Body of pancreas (tissue), 4 donors: ENCODE results near the gene RAB17. TPM values are rescaled to one million over a fixed set of nuclear protein-coding genes. Genes with fewer than 3 reads are reported as not detected.

Experiments
- ATAC-seq: fragments of 150-250 bp; one replicate; pipeline ENCODE4 v1.9.1; 2016
- DNase-seq, 4 donors: peaks; one replicate each; pipeline ENCODE4 v3.0.0-alpha.2; 2019
- H3K27ac ChIP-seq, 4 donors: fragments of 200-600 bp; sonication (generic); 1 replicate in 3 of 4; 2 replicates in 1 of 4; pipeline versions ENCODE4 v1.5.1 to v1.6.1; 2016 to 2019; ENCODE audit warnings: mild to moderate bottlenecking in 1 of 4, mixed read lengths in 1 of 4, moderate library complexity in 1 of 4
- H3K27me3 ChIP-seq, 2 donors: fragments of 200-600 bp; sonication (generic); one replicate each; pipeline ENCODE4 v1.6.0; 2016; ENCODE audit warnings: mild to moderate bottlenecking in 1 of 2
- H3K36me3 ChIP-seq, 2 donors: fragments of 200-600 bp; sonication (generic); replicated peaks in 1 of 2; 2 replicates each; pipeline ENCODE4 v1.5.1; 2016; ENCODE audit warnings: low read depth in 2 of 2; ENCODE audit not compliant: insufficient read depth in 1 of 2
- H3K4me1 ChIP-seq: fragments of 200-600 bp; sonication (generic); one replicate; pipeline ENCODE4 v1.6.0; 2016
- H3K4me3 ChIP-seq, 2 donors: fragments of 200-600 bp; sonication (generic); 1 replicate in 1 of 2; 2 replicates in 1 of 2; pipeline ENCODE4 v1.5.1; 2016 to 2019
- H3K9me3 ChIP-seq, 3 donors: fragments of 200-600 bp; sonication (generic); 1 replicate in 2 of 3; 2 replicates in 1 of 3; pipeline ENCODE4 v1.5.1; 2016
- CTCF ChIP-seq, 7 experiments: fragments of 450-650 bp in 4 of 7; fragments of 200-600 bp in 3 of 7; sonication (generic) in 3 of 7; IDR thresholded peaks; one replicate each; pipeline ENCODE4 v1.5.1; 2016 to 2019; ENCODE audit warnings: antibody characterized with exemption in 7 of 7
- POLR2A ChIP-seq, 3 donors: fragments of 450-650 bp; IDR thresholded peaks; one replicate each; pipeline ENCODE4 v1.6.1; 2016; ENCODE audit warnings: antibody characterized with exemption in 3 of 3, mild to moderate bottlenecking in 2 of 3
- WGBS, 2 donors: methylation state at CpG; one replicate each; pipeline ENCODE4 v1.1.5; 2017; 5-methylcytosine and 5-hydroxymethylcytosine counted together
- intact Hi-C: fragments of 100-400 bp; cut with DNase I; formaldehyde crosslinking; loops from one replicate; pipeline ENCODE4 v1.15.1; 2023
- total RNA-seq, 2 donors: library from RNA; depleted of rRNA; stranded (reverse); fragments of >200 nt; gene quantifications; one replicate each; pipeline ENCODE4 v1.1.0, GENCODE V29; 2016

The RAB17 gene
- total RNA-seq, 2 donors from 2014 or later: 35.3 to 38.9 TPM

GRCh38 chr2:237569896-237570295 is 20.6 kb downstream of the RAB17 start:
- H3K27ac ChIP-seq: no peak overlapping the region
- TF ChIP-seq POLR2A (IDR thresholded peaks at IDR 0.05) (no peak), CTCF (IDR thresholded peaks at IDR 0.05) (no peak)
- intact Hi-C loops: loop anchor here (5.0 to 10.0 kb wide), 3 partner anchors 53 to 145 kb away; no protein-coding TSS in a partner anchor
- H3K27me3 ChIP-seq: no peaks in the 10 kb centered on the region
- 87 to 97% methylated on average over 3 of the region's 3 CpGs for WGBS, 2 donors
- H3K36me3 ChIP-seq: no peaks in the 10 kb centered on the region
- no peaks in the 10 kb centered on the region for H3K9me3 ChIP-seq
- DNase-seq: no peak
- no peak overlapping the region for H3K4me3 ChIP-seq
- peaks cover 13% of the 10 kb centered on the region for H3K4me1 ChIP-seq
- ATAC-seq: no peak

GRCh38 chr2:237569041-237569440 is 21.5 kb downstream of the RAB17 start:
- H3K27me3 ChIP-seq: no peaks in the 10 kb centered on the region
- H3K36me3 ChIP-seq: no peaks in the 10 kb centered on the region
- TF ChIP-seq CTCF (IDR thresholded peaks at IDR 0.05) (no peak), POLR2A (IDR thresholded peaks at IDR 0.05) (no peak)
- DNase-seq (no peak), ATAC-seq (no peak)
- peaks cover 13% of the 10 kb centered on the region for H3K4me1 ChIP-seq
- no peak overlapping the region for H3K27ac ChIP-seq
- H3K9me3 ChIP-seq: no peaks in the 10 kb centered on the region
- WGBS, 2 donors: 82 to 91% methylated on average over 5 of the region's 5 CpGs
- H3K4me3 ChIP-seq: no peak overlapping the region
- intact Hi-C loops: loop anchor here (5.0 to 10.0 kb wide), 2 partner anchors 52 to 144 kb away; no protein-coding TSS in a partner anchor

DNA sequence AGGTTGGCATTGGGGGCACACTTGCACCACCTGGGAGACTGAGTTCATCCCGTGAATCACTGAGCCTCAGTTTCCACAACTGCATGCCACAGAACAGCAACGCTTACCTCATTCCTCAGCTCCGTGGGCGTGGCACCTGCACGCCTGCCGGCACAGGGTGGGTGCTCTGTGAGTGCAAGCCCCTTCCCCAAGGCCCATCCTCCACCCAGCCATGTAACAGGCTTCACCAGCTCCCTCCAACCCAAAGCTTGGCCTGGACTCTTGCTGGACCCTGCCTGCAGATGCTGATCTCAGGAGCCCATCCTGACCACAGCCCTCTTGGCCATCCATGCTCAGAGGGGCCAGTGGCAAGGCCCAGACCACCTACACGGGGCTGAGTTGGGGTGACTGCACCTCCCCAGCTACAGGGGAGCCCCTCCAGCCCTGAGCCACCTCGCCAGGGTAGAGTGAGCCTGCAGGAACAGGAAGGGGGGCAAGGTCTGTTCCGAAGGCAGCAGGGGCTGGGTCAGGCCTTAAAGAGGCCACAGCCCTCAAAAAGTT is 22.3 kb downstream of the RAB17 start:
- H3K4me1 ChIP-seq: peaks cover 13% of the 10 kb centered on the region
- no peak for TF ChIP-seq CTCF (IDR thresholded peaks at IDR 0.05)
- TF ChIP-seq POLR2A (IDR thresholded peaks at IDR 0.05): no peak
- intact Hi-C loops: loop anchor here (5.0 to 10.0 kb wide), 2 partner anchors 51 to 143 kb away; no protein-coding TSS in a partner anchor
- no peak overlapping the region for H3K27ac ChIP-seq
- no peaks in the 10 kb centered on the region for H3K36me3 ChIP-seq
- H3K9me3 ChIP-seq: no peaks in the 10 kb centered on the region
- DNase-seq (no peak), ATAC-seq (no peak)
- whole genome bisulfite sequencing, 2 donors: 61 to 70% methylated on average over 8 to 9 of the region's 9 CpGs
- H3K4me3 ChIP-seq: no peak overlapping the region
- H3K27me3 ChIP-seq: no peaks in the 10 kb centered on the region

GRCh38 chr2:237567276-237568029 is 23.1 kb downstream of the RAB17 start:
- no peak overlapping the region for H3K4me3 ChIP-seq
- no peak overlapping the region for H3K27ac ChIP-seq
- intact Hi-C loops: loop anchor here (5.0 to 10.0 kb wide), 2 partner anchors 50 to 143 kb away; no protein-coding TSS in a partner anchor
- H3K9me3 ChIP-seq: no peaks in the 10 kb centered on the region
- WGBS, 2 donors: 59 to 64% methylated on average over 14 to 16 of the region's 16 CpGs
- DNase-seq (no peak), ATAC-seq (no peak)
- no peaks in the 10 kb centered on the region for H3K27me3 ChIP-seq
- H3K36me3 ChIP-seq: no peaks in the 10 kb centered on the region
- peaks cover 9% of the 10 kb centered on the region for H3K4me1 ChIP-seq
- TF ChIP-seq POLR2A (IDR thresholded peaks at IDR 0.05) (no peak), CTCF (IDR thresholded peaks at IDR 0.05) (no peak)
